ENCODE measurements around the gene MRPL16.

Gene MRPL16

GRCh38 chr11:59771605-59772004 lies 39.0 kb downstream of the MRPL16 start:
- no peak for DNase-seq (ENCODE audit: low read depth in 1 of 2, low spot score in 1 of 2)

- no peak for DNase-seq (ENCODE audit: low read depth in 1 of 2, low spot score in 1 of 2)
These were observed 39.7 kb downstream of the MRPL16 start for GRCh38 chr11:59770869-59771268.

- no peak for DNase-seq (ENCODE audit: low read depth in 1 of 2, low spot score in 1 of 2)
These were observed 40.3 kb downstream of the MRPL16 start for GRCh38 chr11:59770319-59770718.

GRCh38 chr11:59769828-59770227 lies 40.8 kb downstream of the MRPL16 start:
- DNase-seq (ENCODE audit: low read depth in 1 of 2, low spot score in 1 of 2), result no peak

GRCh38 chr11:59769111-59769510 lies 41.5 kb downstream of the MRPL16 start:
- DNase-seq (ENCODE audit: low read depth in 1 of 2, low spot score in 1 of 2), result no peak

- DNase-seq (ENCODE audit: low read depth in 1 of 2, low spot score in 1 of 2), result no peak
These were observed 43.4 kb downstream of the MRPL16 start for GRCh38 chr11:59767225-59767611.

GRCh38 chr11:59766542-59767224 lies 43.9 kb downstream of the MRPL16 start:
- no peak for DNase-seq (ENCODE audit: low read depth in 1 of 2, low spot score in 1 of 2)

GRCh38 chr11:59765068-59765735 lies 45.4 kb downstream of the MRPL16 start:
- DNase-seq (ENCODE audit: low read depth in 1 of 2, low spot score in 1 of 2), result no peak

GRCh38 chr11:59761993-59762392 lies 48.6 kb downstream of the MRPL16 start:
- DNase-seq (ENCODE audit: low read depth in 1 of 2, low spot score in 1 of 2), result no peak

- no peak for DNase-seq (ENCODE audit: low read depth in 1 of 2, low spot score in 1 of 2)
These were observed 49.8 kb downstream of the MRPL16 start for GRCh38 chr11:59760771-59761170.

GRCh38 chr11:59759900-59760299 lies 50.7 kb downstream of the MRPL16 start:
- DNase-seq (ENCODE audit: low read depth in 1 of 2, low spot score in 1 of 2), result no peak

- no peak for DNase-seq (ENCODE audit: low read depth in 1 of 2, low spot score in 1 of 2)
These were observed 52.1 kb downstream of the MRPL16 start for GRCh38 chr11:59758401-59759037.

- no peak for DNase-seq (ENCODE audit: low read depth in 1 of 2, low spot score in 1 of 2)
These were observed 53.7 kb downstream of the MRPL16 start for GRCh38 chr11:59756845-59757244.

GRCh38 chr11:59756558-59756840 lies 54.1 kb downstream of the MRPL16 start:
- no peak for DNase-seq (ENCODE audit: low read depth in 1 of 2, low spot score in 1 of 2)

Data from stimulated activated CD4-positive, alpha-beta T cell treated with anti-CD3 and anti-CD28 coated beads, Interleukin-15, amount 100 ng/mL, for 1 hour (primary cell).